Measurements from ENCODE around the gene PRKG1. TPM values are rescaled to one million over a fixed set of nuclear protein-coding genes. Genes with fewer than 3 reads are reported as not detected.

Gene PRKG1
- total RNA-seq, 1 donor from 2014 or later = 0.17 TPM

GRCh38 chr10:51903675-51904074 is 829.4 kb downstream of the PRKG1 start:
- no peak overlapping the region for H3K4me3 ChIP-seq (ENCODE audit: low read depth, low read length)
- DNase-seq (ENCODE audit: low read depth) = no peak
- TF ChIP-seq, protein P1, sequence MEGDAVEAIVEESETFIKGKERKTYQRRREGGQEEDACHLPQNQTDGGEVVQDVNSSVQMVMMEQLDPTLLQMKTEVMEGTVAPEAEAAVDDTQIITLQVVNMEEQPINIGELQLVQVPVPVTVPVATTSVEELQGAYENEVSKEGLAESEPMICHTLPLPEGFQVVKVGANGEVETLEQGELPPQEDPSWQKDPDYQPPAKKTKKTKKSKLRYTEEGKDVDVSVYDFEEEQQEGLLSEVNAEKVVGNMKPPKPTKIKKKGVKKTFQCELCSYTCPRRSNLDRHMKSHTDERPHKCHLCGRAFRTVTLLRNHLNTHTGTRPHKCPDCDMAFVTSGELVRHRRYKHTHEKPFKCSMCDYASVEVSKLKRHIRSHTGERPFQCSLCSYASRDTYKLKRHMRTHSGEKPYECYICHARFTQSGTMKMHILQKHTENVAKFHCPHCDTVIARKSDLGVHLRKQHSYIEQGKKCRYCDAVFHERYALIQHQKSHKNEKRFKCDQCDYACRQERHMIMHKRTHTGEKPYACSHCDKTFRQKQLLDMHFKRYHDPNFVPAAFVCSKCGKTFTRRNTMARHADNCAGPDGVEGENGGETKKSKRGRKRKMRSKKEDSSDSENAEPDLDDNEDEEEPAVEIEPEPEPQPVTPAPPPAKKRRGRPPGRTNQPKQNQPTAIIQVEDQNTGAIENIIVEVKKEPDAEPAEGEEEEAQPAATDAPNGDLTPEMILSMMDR (conservative IDR thresholded peaks at IDR 0.05; ENCODE audit: low read depth, low read length) = no peak

GRCh38 chr10:51905032-51905431 is 830.7 kb downstream of the PRKG1 start:
- no peak overlapping the region for H3K4me3 ChIP-seq (ENCODE audit: low read depth, low read length)
- TF ChIP-seq, protein P1 (conservative IDR thresholded peaks at IDR 0.05; ENCODE audit: low read depth, low read length) = no peak
- DNase-seq (ENCODE audit: low read depth) = no peak

DNA sequence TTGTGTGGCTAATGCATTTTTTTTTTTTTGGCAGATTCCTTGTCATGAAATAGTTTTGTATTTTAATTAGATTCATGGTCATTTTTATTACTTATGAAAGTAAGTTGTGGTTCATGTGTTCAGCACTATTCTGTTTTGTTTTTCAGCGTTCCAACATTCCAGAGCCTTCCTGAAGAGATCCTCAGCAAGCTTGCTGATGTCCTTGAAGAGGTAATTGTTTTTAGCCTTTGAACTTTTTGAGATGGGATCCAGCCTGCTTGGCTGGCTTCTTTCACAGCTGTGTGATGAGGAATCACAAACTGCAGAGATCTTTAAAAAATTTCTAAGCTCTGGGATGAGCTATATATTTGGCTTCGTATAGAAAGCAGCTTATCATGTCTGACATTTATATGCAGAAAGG is 833.1 kb downstream of the PRKG1 start:
- TF ChIP-seq, protein P1 (conservative IDR thresholded peaks at IDR 0.05; ENCODE audit: low read depth, low read length) = no peak
- H3K4me3 ChIP-seq (ENCODE audit: low read depth, low read length) = no peak overlapping the region
- no peak for DNase-seq (ENCODE audit: low read depth)

DNA sequence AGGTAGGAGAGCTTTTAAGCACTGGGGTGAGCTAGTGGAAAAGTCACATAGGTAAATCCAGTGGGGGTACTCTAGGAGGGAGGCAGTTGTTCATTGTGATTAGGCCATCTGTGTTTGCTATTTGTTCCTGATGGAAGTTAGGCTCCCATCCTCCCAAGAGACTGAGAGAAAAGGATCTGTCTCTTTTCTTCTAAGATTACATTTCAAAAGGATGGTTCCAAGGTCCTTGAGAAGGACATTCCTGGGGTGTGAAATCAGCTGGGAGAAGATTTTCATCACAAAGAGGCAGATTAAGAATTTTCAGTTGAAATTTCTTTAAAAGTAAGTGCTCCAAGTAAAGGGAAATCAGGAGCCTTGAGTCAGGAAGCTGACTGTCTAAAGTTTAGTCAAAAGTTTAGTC is 835.9 kb downstream of the PRKG1 start:
- no peak for DNase-seq (ENCODE audit: low read depth)
- TF ChIP-seq, protein P1 (conservative IDR thresholded peaks at IDR 0.05; ENCODE audit: low read depth, low read length) = no peak
- no peak overlapping the region for H3K4me3 ChIP-seq (ENCODE audit: low read depth, low read length)

- no peak for DNase-seq (ENCODE audit: low read depth)
- TF ChIP-seq, protein P1 (conservative IDR thresholded peaks at IDR 0.05; ENCODE audit: low read depth, low read length) = no peak
- no peak overlapping the region for H3K4me3 ChIP-seq (ENCODE audit: low read depth, low read length)
Measured at GRCh38 chr10:51910596-51910995, 836.3 kb downstream of the PRKG1 start.

DNA sequence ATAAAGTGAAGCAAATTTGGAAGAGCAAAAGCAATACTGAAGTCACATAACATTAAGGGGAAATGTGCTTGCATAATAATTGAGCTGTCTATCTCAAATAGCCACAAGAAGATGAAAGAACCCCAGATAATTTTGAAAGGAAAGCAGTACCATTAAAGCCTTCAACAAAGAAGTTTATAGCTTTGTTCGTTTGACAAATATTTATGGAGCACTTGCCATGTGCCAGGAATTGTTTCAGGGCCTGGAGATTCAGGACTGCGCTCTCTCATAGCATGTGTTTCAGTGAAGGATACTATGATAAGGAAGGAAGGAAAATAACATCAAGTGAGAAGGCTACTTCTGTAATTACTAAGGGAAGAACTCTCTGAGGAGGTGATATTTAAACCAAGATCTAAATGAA is 837.4 kb downstream of the PRKG1 start:
- no peak for DNase-seq (ENCODE audit: low read depth)
- TF ChIP-seq, protein P1 (conservative IDR thresholded peaks at IDR 0.05; ENCODE audit: low read depth, low read length) = no peak
- H3K4me3 ChIP-seq (ENCODE audit: low read depth, low read length) = no peak overlapping the region

GRCh38 chr10:51915031-51915542 is 840.8 kb downstream of the PRKG1 start:
- TF ChIP-seq, protein P1 (conservative IDR thresholded peaks at IDR 0.05; ENCODE audit: low read depth, low read length) = no peak
- no peak overlapping the region for H3K4me3 ChIP-seq (ENCODE audit: low read depth, low read length)
- no peak for DNase-seq (ENCODE audit: low read depth)

Measured in epithelial cell of proximal tubule (primary cell).